Occipital lobe (tissue), 2 donors: ENCODE measurements around the gene DROSHA. TPM values are rescaled to one million over a fixed set of nuclear protein-coding genes. Genes with fewer than 3 reads are reported as not detected.
"Not testable (repeated sequence)": the region's sequence is repeated elsewhere in the genome, so short reads cannot be mapped to it uniquely, and the experiment has no call there.

ENCODE experiments used
- DNase-seq: peaks from one replicate; lab custom pipeline; 2025; lab: John Stamatoyannopoulos, UW
- total RNA-seq: library from RNA; depleted of rRNA; stranded (reverse); fragments of >200 nt; gene quantifications from one replicate; pipeline ENCODE4 v1.2.3, GENCODE V29; 2014

Gene DROSHA
- total RNA-seq, 1 donor from 2014 or later = 62.5 TPM

GRCh38 chr5:31417512-31417911 lies 114.4 kb downstream of the DROSHA start:
- no peak for DNase-seq

DNA sequence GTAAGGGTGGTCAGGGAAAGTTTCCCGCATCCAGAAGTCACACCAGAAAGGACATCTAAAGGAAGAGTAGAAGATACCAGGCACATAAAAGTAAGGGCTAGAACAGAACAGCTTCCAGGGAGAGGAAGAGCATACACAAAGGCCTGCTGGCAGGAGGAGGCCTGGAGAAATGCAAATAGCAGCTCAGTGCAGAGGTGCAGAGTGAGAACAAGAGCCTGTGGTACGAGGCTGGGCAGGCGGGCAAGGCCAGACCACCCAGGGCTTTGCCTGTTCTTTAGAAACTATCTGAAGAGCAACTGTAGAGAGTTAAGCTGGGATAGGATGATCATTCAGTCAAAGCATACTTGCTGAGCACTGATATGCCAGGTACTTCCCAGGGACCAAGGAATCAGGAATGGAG lies 115.3 kb downstream of the DROSHA start:
- DNase-seq = no peak

DNA sequence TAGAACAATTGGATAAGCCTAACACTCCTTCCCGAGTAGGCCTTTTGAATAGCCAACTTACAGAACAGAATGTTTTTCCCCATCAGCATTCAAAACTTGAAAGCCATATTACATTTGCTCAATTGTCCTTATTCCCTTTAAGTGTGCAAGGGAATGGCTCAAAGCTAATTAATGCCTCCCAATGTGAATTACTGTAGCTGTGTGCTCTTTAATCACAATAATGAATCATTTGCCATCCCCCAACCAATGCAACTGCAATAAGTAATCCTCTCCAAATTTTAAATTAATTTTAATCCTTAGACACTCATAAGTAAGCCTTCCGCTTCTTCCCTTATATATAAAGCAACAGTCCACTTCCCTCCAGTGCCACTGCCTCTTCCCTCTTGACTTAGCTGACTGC lies 115.9 kb downstream of the DROSHA start:
- DNase-seq = no peak

DNA sequence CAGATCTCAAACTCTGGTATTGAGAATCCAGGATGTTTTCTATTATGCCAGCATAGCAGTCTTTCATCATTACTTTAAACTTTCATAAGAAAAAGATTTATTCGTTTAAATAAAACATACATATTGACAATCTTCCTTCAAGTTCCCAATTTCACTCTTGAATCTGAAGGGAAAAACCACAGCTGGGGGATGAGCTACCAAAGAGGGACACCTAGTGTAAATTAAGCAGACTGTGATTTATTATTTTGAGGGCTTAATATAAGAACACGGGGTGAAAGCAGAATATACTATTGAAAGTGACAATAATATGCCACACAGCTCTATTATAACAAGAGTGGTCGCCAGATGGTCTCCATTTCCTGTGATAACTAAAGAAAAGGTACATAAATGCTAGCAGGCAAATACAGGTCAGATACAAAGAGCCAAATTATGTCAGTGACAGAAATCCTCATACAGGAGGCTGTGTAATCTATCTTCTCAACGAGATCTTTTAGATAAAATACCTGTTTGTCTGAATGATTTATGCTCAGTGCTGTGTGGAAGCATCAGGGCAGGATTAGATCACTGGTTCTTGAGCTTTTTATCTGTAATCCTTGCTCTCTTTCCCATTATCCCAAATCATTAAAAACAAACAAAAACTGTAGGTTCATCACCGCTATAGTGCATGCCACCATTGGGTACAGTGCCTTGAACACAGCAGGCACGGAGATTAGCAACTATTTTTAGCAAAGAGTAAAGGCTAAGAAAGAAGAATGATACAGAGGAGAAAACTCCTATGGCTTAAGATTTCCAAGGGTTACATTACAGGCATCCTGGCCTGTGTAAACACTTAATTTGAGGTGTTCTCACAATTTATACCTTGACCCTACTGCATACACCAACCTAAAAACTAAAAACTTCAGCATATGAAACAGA lies 116.6 kb downstream of the DROSHA start:
- no peak for DNase-seq

DNA sequence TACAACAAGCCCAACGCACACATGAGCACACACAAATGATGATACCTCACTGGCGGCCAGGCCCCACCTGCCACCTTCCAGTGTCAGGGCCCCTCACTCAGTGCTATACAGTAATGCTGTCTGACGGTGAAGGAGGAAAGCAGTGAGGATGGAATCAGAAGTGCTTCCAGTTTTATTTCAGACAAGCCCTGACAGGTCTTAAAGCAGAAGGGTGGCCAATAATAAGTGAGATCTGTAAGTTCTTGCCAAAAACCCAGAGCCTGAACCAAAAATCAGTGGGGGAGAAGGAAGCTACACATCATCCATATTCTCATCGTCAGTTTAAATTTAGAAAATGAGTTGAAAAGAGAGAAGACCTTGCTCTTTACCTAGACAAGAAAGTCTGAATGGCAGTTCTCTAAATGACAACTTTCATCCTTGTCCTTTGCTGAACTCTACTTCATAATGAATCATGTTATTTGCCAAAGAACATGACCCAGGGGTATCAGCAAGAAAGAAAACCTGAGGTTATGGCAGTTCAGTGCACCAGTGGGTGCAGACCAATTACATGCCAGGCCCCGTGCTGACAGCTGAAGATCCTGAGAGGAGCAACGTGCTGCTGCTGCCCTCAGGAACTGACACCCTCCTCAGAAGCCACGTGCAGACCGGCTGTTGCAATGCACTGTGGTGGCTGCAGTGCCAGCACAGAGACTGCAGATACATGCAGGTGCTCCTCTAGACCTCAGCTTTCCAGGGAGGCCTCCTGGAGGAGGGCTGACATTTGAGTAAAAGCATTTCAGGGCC lies 118.7 kb downstream of the DROSHA start:
- no peak for DNase-seq

DNA sequence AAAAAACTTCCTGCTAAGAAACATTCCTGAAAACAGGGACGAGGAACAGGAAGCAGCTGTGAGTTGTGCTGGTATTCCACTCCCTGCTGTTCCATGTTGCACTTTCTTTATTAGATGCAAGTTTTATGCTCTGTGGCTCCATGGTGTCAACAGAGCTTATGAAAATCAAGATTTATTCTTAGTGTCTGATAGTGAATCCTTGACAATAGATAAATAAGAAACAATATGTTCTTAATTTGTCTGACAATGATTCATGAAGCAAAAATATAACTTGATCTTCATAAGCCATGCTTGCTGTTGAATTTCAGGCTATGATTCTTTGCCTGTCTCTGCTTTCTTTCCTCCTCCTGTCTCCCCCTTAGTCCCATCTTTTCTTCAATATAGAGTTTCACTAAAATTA lies 119.6 kb downstream of the DROSHA start:
- no peak for DNase-seq

GRCh38 chr5:31410089-31410488 lies 121.8 kb downstream of the DROSHA start:
- no peak for DNase-seq

- no peak for DNase-seq
These were observed 123.1 kb downstream of the DROSHA start for GRCh38 chr5:31408814-31409213.

DNA sequence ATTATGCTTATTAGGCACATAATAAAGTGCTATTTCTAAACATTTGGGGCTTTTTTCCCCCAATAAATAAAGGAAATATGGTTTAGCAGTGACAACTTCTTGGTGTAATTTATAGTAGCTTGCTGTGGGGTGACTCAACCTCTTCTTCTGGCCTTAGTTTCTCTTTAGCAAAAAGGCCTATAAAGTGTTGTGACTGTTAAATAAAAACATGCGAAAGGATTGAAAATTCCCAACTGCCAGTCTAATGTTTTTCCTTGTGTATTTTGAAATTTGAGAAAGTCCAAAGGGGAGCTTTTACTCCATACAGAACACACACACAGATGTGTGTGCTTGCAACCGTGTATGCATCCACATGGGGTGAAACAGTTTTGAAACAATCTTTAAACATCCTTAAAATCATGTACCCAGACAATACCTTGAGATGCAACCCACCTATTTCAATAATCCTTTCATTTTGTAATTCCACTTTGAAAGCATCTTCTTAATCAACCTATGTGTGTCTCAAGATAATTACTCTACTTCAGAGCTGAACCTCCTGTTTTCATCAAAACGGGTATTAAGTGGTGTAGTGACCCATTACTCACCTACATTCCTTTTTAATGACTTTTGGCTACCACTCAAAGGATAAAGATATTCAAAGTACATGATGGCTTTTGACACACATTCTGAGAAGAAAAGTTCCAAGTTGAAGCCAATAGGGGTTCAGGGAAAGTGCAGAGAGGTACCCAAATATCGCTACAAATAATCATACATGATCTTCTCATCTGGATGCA lies 123.8 kb downstream of the DROSHA start:
- DNase-seq = no peak

DNA sequence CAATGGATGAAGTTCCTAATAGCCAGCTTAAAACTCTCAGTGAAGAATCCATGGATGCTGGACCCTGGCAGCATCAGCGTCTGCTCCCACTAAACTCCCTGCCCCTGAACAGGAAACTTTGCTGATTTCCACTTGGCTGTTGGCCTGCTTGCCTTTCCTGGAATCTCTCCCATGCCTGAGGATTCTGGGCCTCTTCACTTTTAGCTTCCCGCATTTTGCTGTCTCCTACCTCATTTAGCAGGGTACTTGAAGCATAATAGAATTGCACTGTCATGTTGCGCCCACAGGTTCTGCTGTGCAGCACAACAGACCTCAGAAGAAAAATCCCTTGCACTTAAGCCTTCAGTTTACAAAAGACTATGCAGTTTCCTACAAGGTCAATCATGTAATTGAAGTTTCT lies 127.6 kb downstream of the DROSHA start:
- no peak for DNase-seq

- DNase-seq = no peak
These were observed 130.2 kb downstream of the DROSHA start for GRCh38 chr5:31401691-31402090.

DNA sequence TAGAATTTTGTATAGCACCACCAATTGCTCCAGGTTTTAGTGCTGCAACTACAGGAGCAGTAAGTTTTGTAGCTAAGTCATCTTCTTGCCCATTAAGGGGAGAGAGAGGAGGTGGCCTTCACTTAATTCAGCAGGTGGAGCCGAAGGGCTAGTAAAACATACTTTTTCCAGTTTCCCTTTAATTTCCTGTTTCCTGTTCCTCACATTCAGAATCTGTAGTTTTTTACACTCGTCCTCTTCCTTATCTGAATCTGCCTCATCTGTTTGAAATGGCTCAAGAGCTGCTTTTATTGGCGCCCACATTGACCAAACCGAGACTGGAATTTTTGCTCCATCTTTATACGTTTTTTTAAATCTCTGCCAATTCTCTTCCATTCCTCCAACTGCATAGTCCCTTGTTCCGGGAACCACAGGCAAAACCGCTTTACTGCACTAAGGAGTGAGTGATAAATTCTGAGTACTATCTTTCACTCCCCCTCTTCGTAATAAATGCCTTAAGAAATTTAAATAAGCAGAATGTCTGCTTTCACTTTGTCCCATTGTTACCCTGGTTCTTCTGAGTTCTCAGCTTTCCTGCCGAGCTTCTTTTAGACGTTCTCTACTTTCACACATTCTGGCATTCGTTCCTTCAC lies 133.9 kb downstream of the DROSHA start:
- no peak for DNase-seq

DNA sequence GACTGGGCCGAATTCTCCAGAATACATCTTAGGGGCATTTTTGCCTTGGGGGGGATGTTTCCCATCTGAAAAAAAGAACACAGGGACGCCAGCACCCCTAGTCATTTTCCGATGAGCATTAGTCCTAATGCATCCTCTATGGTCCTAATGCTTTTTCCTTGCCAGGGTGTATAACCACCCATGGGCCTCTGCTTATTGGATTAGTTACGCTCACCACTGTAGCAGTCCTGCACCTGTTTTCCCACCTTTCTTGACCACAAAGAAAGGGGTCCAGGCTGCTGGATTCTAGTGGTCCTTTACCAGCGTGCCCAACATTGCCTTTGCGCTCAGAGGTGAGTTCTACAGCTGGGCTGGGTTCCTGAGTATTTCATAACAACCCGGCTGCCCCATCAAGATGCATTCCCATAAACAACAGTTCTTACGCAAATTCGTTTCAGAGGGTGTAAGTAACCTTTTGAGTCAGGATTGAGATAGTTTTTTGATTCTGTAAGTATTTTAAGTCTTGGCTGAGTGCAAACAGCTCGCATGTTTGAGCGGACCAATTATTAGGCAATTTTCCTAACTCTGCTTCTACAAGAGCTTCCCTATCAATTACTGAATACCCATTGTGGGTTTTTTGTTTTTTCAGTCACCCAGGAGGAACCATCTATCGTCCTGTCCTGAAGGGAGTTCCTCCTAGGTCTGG lies 135.1 kb downstream of the DROSHA start:
- no peak for DNase-seq

GRCh38 chr5:31395450-31396045 lies 136.3 kb downstream of the DROSHA start:
- DNase-seq = not testable (repeated sequence)

- no peak for DNase-seq
These were observed 138.8 kb downstream of the DROSHA start for GRCh38 chr5:31393126-31393525.

GRCh38 chr5:31392061-31392460 lies 139.8 kb downstream of the DROSHA start:
- DNase-seq = no peak

DNA sequence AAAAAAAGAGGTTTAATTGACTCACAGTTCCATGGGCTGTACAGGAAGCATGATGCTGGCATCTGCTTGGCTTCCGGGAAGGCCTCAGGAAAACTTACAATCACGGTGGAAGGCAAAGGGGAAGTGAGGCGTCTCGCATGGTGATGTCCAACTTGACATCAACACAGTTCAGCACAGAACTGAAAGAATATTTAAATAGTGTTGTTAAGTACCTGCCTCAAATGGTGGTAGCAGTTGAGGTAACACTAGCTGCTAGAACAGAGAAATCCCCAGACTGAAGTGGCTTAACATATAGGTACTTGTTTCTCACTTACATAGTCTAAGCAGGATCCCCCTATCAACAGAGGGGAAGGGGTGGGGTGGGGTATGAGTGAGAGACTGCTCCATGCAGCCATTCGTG lies 141.6 kb downstream of the DROSHA start:
- DNase-seq = no peak

- DNase-seq = no peak
These were observed 145.9 kb downstream of the DROSHA start for GRCh38 chr5:31385774-31386537.

DNA sequence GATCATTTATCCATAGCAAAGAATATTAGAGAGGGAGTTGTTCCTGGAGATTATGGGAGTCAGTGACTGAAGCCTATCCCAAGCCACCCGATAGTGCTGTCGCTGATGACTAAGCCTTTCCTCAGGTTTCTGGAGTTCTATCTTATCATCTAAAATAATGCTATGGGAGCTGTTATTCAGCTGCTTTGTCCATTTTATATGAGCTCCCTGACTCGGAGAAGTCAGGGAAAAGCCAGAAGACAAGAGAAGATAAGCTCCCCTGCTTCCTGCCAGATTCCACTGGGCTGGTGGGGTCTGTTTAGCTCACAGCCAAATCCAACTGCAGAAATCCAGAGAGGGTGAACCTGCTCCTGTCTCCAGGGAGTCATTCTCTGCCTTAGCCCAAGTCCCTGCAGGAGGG lies 148.2 kb downstream of the DROSHA start:
- no peak for DNase-seq
